Esophagus muscularis mucosa (tissue), 4 donors: ENCODE data around the gene C11orf65. TPM values are rescaled to one million over a fixed set of nuclear protein-coding genes. Genes with fewer than 3 reads are reported as not detected.
A peak's percentile ranks its signal among the peaks of the same experiment; 100 is the strongest.

Experiments
- DNase-seq: peaks from one replicate; pipeline ENCODE4 v3.0.0-alpha.2; 2017; ENCODE audit errors: extremely low spot score
- H3K27ac ChIP-seq, 4 donors: fragments of 200-600 bp; sonication (generic); replicated peaks in 1 of 4; 1 replicate in 3 of 4; 2 replicates in 1 of 4; pipeline ENCODE4 v1.5.1; 2016 to 2019; ENCODE audit warnings: mild to moderate bottlenecking in 1 of 4
- H3K27me3 ChIP-seq, 4 donors: fragments of 200-600 bp; sonication (generic); one replicate each; pipeline versions ENCODE4 v1.5.1 to v1.6.0; 2016 to 2019
- H3K36me3 ChIP-seq, 4 donors: fragments of 200-600 bp; sonication (generic); one replicate each; pipeline ENCODE4 v1.5.1; 2016 to 2019
- H3K4me1 ChIP-seq, 4 donors: fragments of 200-600 bp; sonication (generic); one replicate each; pipeline ENCODE4 v1.5.1; 2016 to 2019
- H3K4me3 ChIP-seq, 4 donors: fragments of 200-600 bp; sonication (generic); 1 replicate in 2 of 4; 2 replicates in 2 of 4; pipeline ENCODE4 v1.5.1; 2016 to 2019; ENCODE audit warnings: mild to moderate bottlenecking in 4 of 4, moderate library complexity in 1 of 4
- H3K9me3 ChIP-seq, 4 donors: fragments of 200-600 bp; sonication (generic); 1 replicate in 3 of 4; 2 replicates in 1 of 4; pipeline ENCODE4 v1.5.1; 2016 to 2019
- EP300 ChIP-seq: sonication (generic); formaldehyde crosslinking; IDR thresholded peaks from one replicate; pipeline ENCODE4 v1.6.1; 2017; ENCODE audit warnings: antibody characterized with exemption
- POLR2A ChIP-seq: fragments of 450-650 bp; IDR thresholded peaks from one replicate; pipeline ENCODE4 v1.6.1; 2017; ENCODE audit warnings: antibody characterized with exemption, moderate library complexity, mild to moderate bottlenecking, low read depth
- POLR2AphosphoS5 ChIP-seq, 2 donors: sonication (generic); formaldehyde crosslinking; IDR thresholded peaks; one replicate each; pipeline ENCODE4 v1.6.1; 2017; ENCODE audit warnings: antibody characterized with exemption in 2 of 2
- WGBS: methylation state at CpG from one replicate; pipeline ENCODE4 v1.1.5; 2018; 5-methylcytosine and 5-hydroxymethylcytosine counted together
- intact Hi-C: fragments of 100-400 bp; cut with DNase I; formaldehyde crosslinking; loops from one replicate; pipeline ENCODE4 v1.15.1; 2023
- total RNA-seq, 4 donors: library from RNA; depleted of rRNA; stranded (reverse); fragments of >200 nt; gene quantifications; one replicate each; pipeline versions ENCODE4 v1.1.0 to v1.2.1, GENCODE V29; 2016
- TF ChIP-seq, protein P1 (sequence below), 3 experiments: fragments of 200-600 bp in 2 of 3; fragments of 450-650 bp in 1 of 3; sonication (generic) in 2 of 3; IDR thresholded peaks; one replicate each; pipeline ENCODE4 v1.5.1; 2017 to 2019; ENCODE audit warnings: antibody characterized with exemption in 3 of 3, mild to moderate bottlenecking in 2 of 3, moderate library complexity in 1 of 3

The C11orf65 gene
- total RNA-seq, 4 donors from 2014 or later, result 0.06 to 0.63 (median 0.33) TPM; not detected in 1

DNA sequence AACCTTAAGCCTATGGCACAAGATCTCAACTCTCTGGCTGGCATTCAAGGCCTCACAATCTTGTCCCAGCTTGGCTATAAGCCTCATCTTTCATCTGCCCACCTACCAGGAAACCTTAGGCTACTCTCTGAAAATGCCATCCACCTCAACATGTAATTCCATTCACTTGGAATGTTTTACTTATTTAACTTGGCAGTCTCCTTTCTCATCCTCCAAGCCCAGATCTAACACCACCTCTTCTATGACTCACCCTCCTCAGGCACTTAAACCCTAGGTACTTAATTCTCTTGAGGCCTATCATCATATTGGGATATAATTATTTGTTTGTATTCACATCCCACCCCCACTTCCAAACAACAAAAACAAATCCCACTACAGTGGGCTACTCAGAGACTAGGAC is 15.8 kb upstream of the C11orf65 start:
- no peaks in the 10 kb centered on the region for H3K4me1 ChIP-seq
- TF ChIP-seq, protein P1, sequence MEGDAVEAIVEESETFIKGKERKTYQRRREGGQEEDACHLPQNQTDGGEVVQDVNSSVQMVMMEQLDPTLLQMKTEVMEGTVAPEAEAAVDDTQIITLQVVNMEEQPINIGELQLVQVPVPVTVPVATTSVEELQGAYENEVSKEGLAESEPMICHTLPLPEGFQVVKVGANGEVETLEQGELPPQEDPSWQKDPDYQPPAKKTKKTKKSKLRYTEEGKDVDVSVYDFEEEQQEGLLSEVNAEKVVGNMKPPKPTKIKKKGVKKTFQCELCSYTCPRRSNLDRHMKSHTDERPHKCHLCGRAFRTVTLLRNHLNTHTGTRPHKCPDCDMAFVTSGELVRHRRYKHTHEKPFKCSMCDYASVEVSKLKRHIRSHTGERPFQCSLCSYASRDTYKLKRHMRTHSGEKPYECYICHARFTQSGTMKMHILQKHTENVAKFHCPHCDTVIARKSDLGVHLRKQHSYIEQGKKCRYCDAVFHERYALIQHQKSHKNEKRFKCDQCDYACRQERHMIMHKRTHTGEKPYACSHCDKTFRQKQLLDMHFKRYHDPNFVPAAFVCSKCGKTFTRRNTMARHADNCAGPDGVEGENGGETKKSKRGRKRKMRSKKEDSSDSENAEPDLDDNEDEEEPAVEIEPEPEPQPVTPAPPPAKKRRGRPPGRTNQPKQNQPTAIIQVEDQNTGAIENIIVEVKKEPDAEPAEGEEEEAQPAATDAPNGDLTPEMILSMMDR (IDR thresholded peaks at IDR 0.05), result no peak
- TF ChIP-seq POLR2AphosphoS5 (IDR thresholded peaks at IDR 0.05), result no peak
- no peak for TF ChIP-seq EP300
- no peak for TF ChIP-seq POLR2A
- H3K9me3 ChIP-seq, result no peaks in the 10 kb centered on the region
- no peak overlapping the region for H3K4me3 ChIP-seq
- intact Hi-C loops, result no loop called here
- H3K27ac ChIP-seq, result peak overlapping the region in 1 of 4 donors; percentile 17
- peaks cover 5 to 98% (median 56%) of the 10 kb centered on the region in 4 donors for H3K36me3 ChIP-seq
- no peaks in the 10 kb centered on the region for H3K27me3 ChIP-seq
- DNase-seq, result no peak

DNA sequence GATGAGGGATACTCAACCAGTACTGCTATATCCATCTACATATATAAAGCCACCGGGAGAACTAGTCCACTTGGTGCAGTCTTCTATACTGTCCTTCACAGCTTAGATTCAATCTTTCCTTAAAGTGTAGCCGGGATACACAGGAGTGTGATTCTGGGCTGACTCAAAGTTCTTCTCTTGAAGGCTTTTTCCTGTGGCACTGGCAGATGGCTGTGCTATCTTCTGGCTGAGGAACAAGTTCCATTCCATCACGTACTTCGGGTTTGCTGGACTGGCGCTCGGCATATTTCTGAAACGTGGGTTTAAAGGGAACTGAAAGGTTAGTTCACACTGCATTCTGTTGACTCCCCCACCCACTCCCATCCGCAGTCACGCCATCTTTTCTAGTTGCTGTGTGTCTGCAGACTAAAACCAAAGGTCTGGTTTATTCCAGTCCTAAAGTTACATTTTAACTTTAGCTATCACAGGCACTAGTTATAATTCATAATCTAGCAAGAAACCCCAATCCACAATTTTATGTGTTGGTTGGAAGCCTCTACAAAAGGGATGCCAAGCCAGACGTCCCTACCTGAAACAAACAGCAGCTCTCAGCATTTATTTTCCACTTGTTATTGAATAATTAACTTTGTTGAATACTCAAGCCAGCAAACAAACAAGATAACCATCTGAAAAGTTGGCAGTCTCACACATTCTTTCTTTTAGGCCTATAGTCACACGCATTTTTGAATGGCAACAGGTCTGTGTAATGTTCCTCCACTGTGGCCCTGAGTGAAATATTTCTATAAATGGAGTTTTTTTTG is 7.5 kb upstream of the C11orf65 start:
- Histone ChIP-seq H3K9me3 (no peaks in the 10 kb centered on the region), H3K27ac (no peak overlapping the region), H3K4me3 (no peak overlapping the region), H3K27me3 (no peaks in the 10 kb centered on the region), H3K36me3 (peaks cover 13 to 72% (median 31%) of the 10 kb centered on the region in 4 donors), H3K4me1 (no peaks in the 10 kb centered on the region)
- TF ChIP-seq POLR2A, result no peak
- TF ChIP-seq EP300, result no peak
- TF ChIP-seq, protein P1 (IDR thresholded peaks at IDR 0.05), result no peak
- TF ChIP-seq POLR2AphosphoS5 (IDR thresholded peaks at IDR 0.05), result no peak
- no peak for DNase-seq
- intact Hi-C loops, result no loop called here
- 93% methylated on average over 11 of the region's 11 CpGs for WGBS

DNA sequence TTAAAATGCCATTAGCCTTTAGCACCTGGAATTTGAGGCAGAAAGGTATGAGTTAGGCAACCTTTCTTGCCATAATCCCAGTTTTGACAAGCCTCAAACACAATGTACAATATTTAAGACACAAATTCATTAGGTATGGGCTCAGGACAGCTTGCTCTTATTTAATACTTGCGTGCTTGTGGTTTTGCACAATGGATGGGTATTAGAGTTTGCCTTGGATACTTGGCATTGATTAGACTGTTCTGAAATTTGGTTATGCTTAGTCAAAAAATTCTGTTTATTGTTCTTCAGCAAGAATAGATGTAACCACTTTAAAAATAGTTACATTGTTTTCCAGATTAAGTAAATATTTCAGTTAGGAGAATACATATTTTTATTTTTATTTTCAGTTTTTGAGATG is 5.4 kb upstream of the C11orf65 start:
- H3K4me3 ChIP-seq, result no peak overlapping the region
- H3K9me3 ChIP-seq, result no peaks in the 10 kb centered on the region
- H3K27ac ChIP-seq, result no peak overlapping the region
- peaks cover 0 to 6% (median 5%) of the 10 kb centered on the region in 4 donors for H3K4me1 ChIP-seq
- 77% methylated on average over 1 of the region's 1 CpG for WGBS
- H3K27me3 ChIP-seq, result no peaks in the 10 kb centered on the region
- no peak for DNase-seq
- H3K36me3 ChIP-seq, result peaks cover 9 to 50% (median 16%) of the 10 kb centered on the region in 4 donors
- intact Hi-C loops, result no loop called here
- TF ChIP-seq POLR2AphosphoS5 (IDR thresholded peaks at IDR 0.05), result no peak
- TF ChIP-seq POLR2A, result no peak
- TF ChIP-seq, protein P1 (IDR thresholded peaks at IDR 0.05), result no peak
- no peak for TF ChIP-seq EP300

DNA sequence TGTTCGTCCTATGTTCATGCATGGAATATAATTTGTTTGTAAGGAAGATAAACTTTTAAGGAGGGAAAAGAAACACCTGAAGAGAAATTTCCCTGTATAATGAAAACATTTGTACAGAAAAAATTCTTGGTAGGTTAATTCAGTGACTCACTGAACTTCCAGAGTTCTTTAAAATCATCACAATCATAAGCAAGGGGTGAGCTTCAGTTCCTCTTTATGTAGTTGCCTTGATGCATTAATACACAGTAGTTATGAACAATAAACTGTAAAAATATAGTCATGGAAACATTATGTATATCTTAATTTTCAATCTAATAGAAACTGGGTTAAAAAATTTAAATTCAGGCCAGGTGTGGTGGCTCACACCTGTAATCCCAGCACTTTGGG is 1.1 kb upstream of the C11orf65 start:
- Histone ChIP-seq H3K4me1 (peaks cover 6 to 13% (median 12%) of the 10 kb centered on the region in 4 donors), H3K36me3 (peaks cover 0 to 10% (median 0%) of the 10 kb centered on the region in 4 donors), H3K9me3 (no peaks in the 10 kb centered on the region), H3K27me3 (no peaks in the 10 kb centered on the region), H3K4me3 (no peak overlapping the region), H3K27ac (peak overlapping the region in 3 of 4 donors; percentile 91 to 99 (median 95))
- 65% methylated on average over 1 of the region's 1 CpG for WGBS
- TF ChIP-seq POLR2A (no peak), POLR2AphosphoS5 (IDR thresholded peaks at IDR 0.05) (no peak), EP300 (no peak)
- TF ChIP-seq, protein P1 (IDR thresholded peaks at IDR 0.05), result no peak
- intact Hi-C loops, result no loop called here
- no peak for DNase-seq

DNA sequence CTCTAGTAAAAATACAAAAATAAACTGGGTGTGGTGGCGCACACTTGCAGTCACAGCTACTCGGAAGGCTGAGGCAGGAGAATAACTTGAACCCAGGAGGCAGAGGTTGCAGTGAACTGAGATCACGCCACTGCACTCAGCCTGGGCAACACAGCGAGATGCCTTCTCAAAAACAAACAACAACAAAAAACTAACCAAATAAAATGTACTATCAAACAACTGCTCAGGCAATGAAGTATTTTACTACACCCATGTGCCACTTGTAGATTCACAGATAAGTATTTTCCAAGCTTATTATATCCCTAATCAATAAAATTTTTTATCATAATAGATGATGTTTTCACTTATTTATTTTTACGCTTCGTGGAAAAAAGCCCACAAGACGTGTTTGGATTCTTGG is 924 bp downstream of the C11orf65 start:
- intact Hi-C loops, result no loop called here
- H3K4me3 ChIP-seq, result peak overlapping the region; percentile 59 to 75 (median 68)

More for the DNA sequence above, 924 bp downstream of the C11orf65 start:
- Histone ChIP-seq H3K27ac (peak overlapping the region; percentile 91 to 99 (median 94)), H3K4me1 (peaks cover 6 to 13% (median 12%) of the 10 kb centered on the region in 4 donors), H3K27me3 (no peaks in the 10 kb centered on the region), H3K36me3 (no peaks in the 10 kb centered on the region), H3K9me3 (no peaks in the 10 kb centered on the region)
- 59% methylated on average over 7 of the region's 7 CpGs for WGBS
- TF ChIP-seq EP300 (no peak), POLR2AphosphoS5 (IDR thresholded peaks at IDR 0.05) (no peak), POLR2A (no peak)
- TF ChIP-seq, protein P1 (IDR thresholded peaks at IDR 0.05), result no peak
- DNase-seq, result no peak
